GM21825 (cell line): ENCODE data around the gene CHD9NB.

Experiments
- ATAC-seq: cut with Tn5 transposase; IDR thresholded peaks from one replicate; pipeline ENCODE4 v1.9.1; 2021; ENCODE audit warnings: mild to moderate bottlenecking, moderate library complexity; ENCODE audit not compliant: unreplicated experiment

Gene CHD9NB

GRCh38 chr16:53035176-53035942 lies 17.3 kb downstream of the CHD9NB start:
- ATAC-seq, result no peak

- ATAC-seq, result no peak
Observed at GRCh38 chr16:53034306-53034705, 18.4 kb downstream of the CHD9NB start.

- ATAC-seq, result no peak
Observed at GRCh38 chr16:53031323-53031942, 21.3 kb downstream of the CHD9NB start.

GRCh38 chr16:53029971-53030370 lies 22.7 kb downstream of the CHD9NB start:
- no peak for ATAC-seq

GRCh38 chr16:53024045-53024444 lies 28.7 kb downstream of the CHD9NB start:
- no peak for ATAC-seq

- no peak for ATAC-seq
Observed at GRCh38 chr16:53022374-53022773, 30.3 kb downstream of the CHD9NB start.

- no peak for ATAC-seq
Observed at GRCh38 chr16:53018834-53019416, 33.8 kb downstream of the CHD9NB start.

- no peak for ATAC-seq
Observed at GRCh38 chr16:53014287-53014686, 38.4 kb downstream of the CHD9NB start.

- ATAC-seq, result no peak
Observed at GRCh38 chr16:53007095-53007494, 45.6 kb downstream of the CHD9NB start.

- no peak for ATAC-seq
Observed at GRCh38 chr16:52997922-52998321, 54.8 kb downstream of the CHD9NB start.

GRCh38 chr16:52994942-52995341 lies 57.8 kb downstream of the CHD9NB start:
- no peak for ATAC-seq

- no peak for ATAC-seq
Observed at GRCh38 chr16:52993179-52993578, 59.5 kb downstream of the CHD9NB start.

- ATAC-seq, result no peak
Observed at GRCh38 chr16:52991572-52991971, 61.1 kb downstream of the CHD9NB start.
